Transverse colon (tissue), 4 donors: Measurements from ENCODE around the gene DGKG. TPM values are rescaled to one million over a fixed set of nuclear protein-coding genes. Genes with fewer than 3 reads are reported as not detected.

Experiments used
- DNase-seq: peaks from one replicate; pipeline ENCODE4 v3.0.0-alpha.2; 2019
- H3K27ac ChIP-seq, 4 donors: fragments of 200-600 bp; sonication (generic); 2 replicates each; pipeline ENCODE4 v1.5.1; 2016 to 2018; ENCODE audit warnings: inconsistent platforms in 4 of 4
- H3K27me3 ChIP-seq: fragments of 200-600 bp; sonication (generic); 2 replicates; pipeline ENCODE4 v1.5.1; 2017; ENCODE audit warnings: inconsistent platforms
- H3K36me3 ChIP-seq, 4 donors: fragments of 200-600 bp; sonication (generic); 2 replicates each; pipeline ENCODE4 v1.5.1; 2017 to 2019; ENCODE audit warnings: inconsistent platforms in 4 of 4
- H3K4me1 ChIP-seq, 4 donors: fragments of 200-600 bp; sonication (generic); 2 replicates each; pipeline ENCODE4 v1.5.1; 2017 to 2020; ENCODE audit warnings: inconsistent platforms in 4 of 4
- H3K4me3 ChIP-seq, 4 donors: fragments of 200-600 bp; sonication (generic); 1 replicate in 1 of 4; 2 replicates in 3 of 4; pipeline versions ENCODE4 v1.5.1 to v1.6.1; 2017 to 2019; ENCODE audit warnings: inconsistent platforms in 4 of 4
- H3K9me3 ChIP-seq, 2 donors: fragments of 200-600 bp; sonication (generic); 2 replicates each; pipeline ENCODE4 v1.5.1; 2017 to 2019; ENCODE audit warnings: inconsistent platforms in 2 of 2
- EP300 ChIP-seq: sonication (generic); formaldehyde crosslinking; IDR thresholded peaks from one replicate; pipeline ENCODE4 v1.6.1; 2017; ENCODE audit warnings: antibody characterized with exemption, low read depth
- POLR2A ChIP-seq: fragments of 450-650 bp; IDR thresholded peaks from one replicate; pipeline ENCODE4 v1.6.1; 2016; ENCODE audit warnings: antibody characterized with exemption, mild to moderate bottlenecking, moderate library complexity
- POLR2AphosphoS5 ChIP-seq, 3 donors: sonication (generic); formaldehyde crosslinking; IDR thresholded peaks; one replicate each; pipeline ENCODE4 v1.6.1; 2016; ENCODE audit warnings: antibody characterized with exemption in 3 of 3
- WGBS, 2 donors: methylation state at CpG; one replicate each; pipeline ENCODE4 v1.1.5; 2018; ENCODE audit warnings: low coverage in 1 of 2; 5-methylcytosine and 5-hydroxymethylcytosine counted together
- in situ Hi-C, 4 donors: fragments of 200-750 bp; cut with MboI; loops; one replicate each; pipeline versions ENCODE4 v1.15.0 to v1.15.1; 2017; ENCODE audit warnings: low sequenced_read_pairs in 3 of 4, low pct_ligation_motif_present in 1 of 4, low pct_unique_long_range_greater_than_20kb in 1 of 4
- intact Hi-C: fragments of 100-400 bp; cut with DNase I; formaldehyde crosslinking; loops from one replicate; pipeline ENCODE4 v1.15.1; 2023; ENCODE audit warnings: low total_unique reads
- total RNA-seq, 4 donors: library from RNA; depleted of rRNA; stranded (reverse); fragments of >200 nt; gene quantifications; one replicate each; pipeline ENCODE4 v1.1.0, GENCODE V29; 2016
- TF ChIP-seq, protein P1 (sequence below), 5 experiments: fragments of 200-600 bp in 3 of 5; fragments of 450-650 bp in 2 of 5; sonication (generic) in 3 of 5; IDR thresholded peaks; 1 replicate in 2 of 5; 2 replicates in 3 of 5; pipeline ENCODE4 v1.5.1; 2016 to 2017; ENCODE audit warnings: antibody characterized with exemption in 5 of 5, inconsistent platforms in 3 of 5, mild to moderate bottlenecking in 2 of 5, moderate library complexity in 1 of 5

DGKG gene
- total RNA-seq, 4 donors from 2014 or later: 1.00 to 2.9 (median 1.8) TPM

DNA sequence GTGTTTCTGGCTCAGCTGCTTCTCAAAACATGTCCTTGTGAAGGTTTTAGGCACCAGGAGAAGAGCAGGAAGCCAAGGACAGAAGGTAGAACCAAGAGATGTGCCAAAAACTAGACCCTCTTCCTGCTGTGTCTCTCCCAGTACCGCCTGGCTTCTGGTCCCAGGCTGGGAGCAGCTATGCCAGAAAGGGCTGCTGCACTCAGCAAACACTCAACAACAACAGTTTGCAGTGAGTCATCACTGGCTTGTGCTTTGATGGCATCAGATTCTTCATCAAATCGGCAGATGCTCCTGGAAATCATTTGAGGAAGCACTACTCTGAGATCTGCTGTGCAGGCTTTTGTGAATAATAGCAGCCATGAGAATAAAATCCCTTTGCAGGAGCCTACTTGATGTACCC, 63.2 kb downstream of the DGKG start:
- WGBS, 2 donors: 49 to 50% methylated on average over 1 to 2 of the region's 2 CpGs
- intact Hi-C loops: no loop called here
- TF ChIP-seq POLR2A (no peak), EP300 (no peak), POLR2AphosphoS5 (IDR thresholded peaks at IDR 0.05) (no peak)
- TF ChIP-seq, protein P1, sequence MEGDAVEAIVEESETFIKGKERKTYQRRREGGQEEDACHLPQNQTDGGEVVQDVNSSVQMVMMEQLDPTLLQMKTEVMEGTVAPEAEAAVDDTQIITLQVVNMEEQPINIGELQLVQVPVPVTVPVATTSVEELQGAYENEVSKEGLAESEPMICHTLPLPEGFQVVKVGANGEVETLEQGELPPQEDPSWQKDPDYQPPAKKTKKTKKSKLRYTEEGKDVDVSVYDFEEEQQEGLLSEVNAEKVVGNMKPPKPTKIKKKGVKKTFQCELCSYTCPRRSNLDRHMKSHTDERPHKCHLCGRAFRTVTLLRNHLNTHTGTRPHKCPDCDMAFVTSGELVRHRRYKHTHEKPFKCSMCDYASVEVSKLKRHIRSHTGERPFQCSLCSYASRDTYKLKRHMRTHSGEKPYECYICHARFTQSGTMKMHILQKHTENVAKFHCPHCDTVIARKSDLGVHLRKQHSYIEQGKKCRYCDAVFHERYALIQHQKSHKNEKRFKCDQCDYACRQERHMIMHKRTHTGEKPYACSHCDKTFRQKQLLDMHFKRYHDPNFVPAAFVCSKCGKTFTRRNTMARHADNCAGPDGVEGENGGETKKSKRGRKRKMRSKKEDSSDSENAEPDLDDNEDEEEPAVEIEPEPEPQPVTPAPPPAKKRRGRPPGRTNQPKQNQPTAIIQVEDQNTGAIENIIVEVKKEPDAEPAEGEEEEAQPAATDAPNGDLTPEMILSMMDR (IDR thresholded peaks at IDR 0.05): no peak

DNA sequence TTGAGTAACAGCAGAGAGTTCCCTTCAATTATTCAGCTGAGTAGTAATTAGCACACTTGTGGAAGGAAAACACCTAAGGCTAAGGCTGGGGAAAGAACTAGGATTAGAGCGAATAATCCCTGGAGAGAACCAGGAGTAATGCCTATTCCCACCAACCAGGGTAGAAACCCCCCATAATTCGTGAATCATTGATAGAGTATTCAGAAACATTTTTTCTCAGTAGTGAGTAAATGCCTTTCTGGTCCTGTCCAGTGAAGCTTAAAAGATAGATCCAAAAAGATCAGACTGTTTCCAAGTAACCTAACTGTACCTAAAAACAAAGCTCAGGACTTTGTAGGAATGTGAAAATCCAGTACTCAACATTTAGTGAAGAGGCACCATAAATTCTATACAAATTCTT, 71.2 kb downstream of the DGKG start:
- no peak overlapping the region for H3K27ac ChIP-seq
- H3K36me3 ChIP-seq: no peaks in the 10 kb centered on the region
- intact Hi-C loops: no loop called here
- in situ Hi-C loops: no loop called here
- TF ChIP-seq, protein P1 (IDR thresholded peaks at IDR 0.05): no peak
- TF ChIP-seq POLR2AphosphoS5 (IDR thresholded peaks at IDR 0.05): no peak
- no peak for TF ChIP-seq POLR2A
- TF ChIP-seq EP300: no peak
- WGBS, 2 donors: 80 to 83% methylated on average over 2 of the region's 2 CpGs
- no peaks in the 10 kb centered on the region for H3K9me3 ChIP-seq
- H3K27me3 ChIP-seq: no peaks in the 10 kb centered on the region
- H3K4me1 ChIP-seq: peaks cover 0 to 10% (median 3%) of the 10 kb centered on the region in 4 donors
- no peak for DNase-seq
- no peak overlapping the region for H3K4me3 ChIP-seq

More for the DNA sequence above, 63.2 kb downstream of the DGKG start:
- no peak for DNase-seq
- Histone ChIP-seq H3K9me3 (no peaks in the 10 kb centered on the region), H3K27me3 (no peaks in the 10 kb centered on the region), H3K4me3 (no peak overlapping the region), H3K36me3 (no peaks in the 10 kb centered on the region), H3K4me1 (no peaks in the 10 kb centered on the region), H3K27ac (no peak overlapping the region)
- in situ Hi-C loops: no loop called here

DNA sequence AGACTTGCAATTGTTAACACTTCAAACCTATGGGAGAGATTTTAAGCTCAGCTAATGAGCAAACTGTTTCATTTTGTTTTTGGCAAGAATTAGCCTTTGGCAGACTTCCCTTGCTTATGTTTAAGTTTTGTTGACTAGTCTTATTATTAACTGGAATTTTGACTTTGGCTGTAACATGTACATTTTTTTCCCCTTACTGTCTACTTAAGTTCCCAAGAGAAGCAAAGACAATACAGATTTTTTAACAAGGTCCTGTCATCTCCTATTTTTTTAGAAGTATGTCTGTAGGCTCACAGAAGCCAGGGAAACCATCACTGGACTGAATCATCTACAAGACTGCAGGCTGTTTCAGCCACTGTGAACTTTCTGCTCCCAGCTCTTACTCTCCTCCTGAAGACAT, 74.3 kb downstream of the DGKG start:
- no peak for DNase-seq
- intact Hi-C loops: no loop called here
- Histone ChIP-seq H3K9me3 (no peaks in the 10 kb centered on the region), H3K36me3 (no peaks in the 10 kb centered on the region), H3K4me3 (no peak overlapping the region), H3K27ac (peak overlapping the region in 1 of 4 donors; percentile 31), H3K4me1 (peaks cover 0 to 10% (median 3%) of the 10 kb centered on the region in 4 donors), H3K27me3 (no peaks in the 10 kb centered on the region)
- in situ Hi-C loops: no loop called here
- TF ChIP-seq, protein P1 (IDR thresholded peaks at IDR 0.05): no peak
- TF ChIP-seq POLR2A (no peak), EP300 (no peak), POLR2AphosphoS5 (IDR thresholded peaks at IDR 0.05) (no peak)

- DNase-seq: no peak
- in situ Hi-C loops (no loop called here), intact Hi-C loops (no loop called here)
- Histone ChIP-seq H3K36me3 (no peaks in the 10 kb centered on the region), H3K4me3 (no peak overlapping the region), H3K9me3 (no peaks in the 10 kb centered on the region), H3K4me1 (peaks cover 0 to 16% (median 3%) of the 10 kb centered on the region in 4 donors), H3K27me3 (no peaks in the 10 kb centered on the region), H3K27ac (no peak overlapping the region)
- 80 to 94% methylated on average over 1 to 5 of the region's 5 CpGs for WGBS, 2 donors
- no peak for TF ChIP-seq EP300
- TF ChIP-seq, protein P1 (IDR thresholded peaks at IDR 0.05): no peak
- TF ChIP-seq POLR2A: no peak
- TF ChIP-seq POLR2AphosphoS5 (IDR thresholded peaks at IDR 0.05): no peak
These were observed 75.9 kb downstream of the DGKG start for GRCh38 chr3:186286114-186286513.
